CD4-positive, alpha-beta T cell treated with Interleukin-15 for 1 hour (primary cell): ENCODE results near the gene KBTBD12.

Source experiments
- DNase-seq: peaks from one replicate; pipeline ENCODE4 v3.0.0-alpha.2; 2020

The KBTBD12 gene

GRCh38 chr3:127955728-127956127, 40.7 kb downstream of the KBTBD12 start:
- DNase-seq = no peak

- no peak for DNase-seq
Measured at GRCh38 chr3:127959041-127959440, 44.0 kb downstream of the KBTBD12 start.

GRCh38 chr3:127959873-127960272, 44.8 kb downstream of the KBTBD12 start:
- DNase-seq = no peak

GRCh38 chr3:127960421-127960965, 45.5 kb downstream of the KBTBD12 start:
- DNase-seq = no peak

- no peak for DNase-seq
Measured at GRCh38 chr3:127961124-127961523, 46.1 kb downstream of the KBTBD12 start.

- DNase-seq = no peak
Measured at GRCh38 chr3:127961963-127962362, 46.9 kb downstream of the KBTBD12 start.

GRCh38 chr3:127962937-127963336, 47.9 kb downstream of the KBTBD12 start:
- no peak for DNase-seq

GRCh38 chr3:127964053-127964452, 49.0 kb downstream of the KBTBD12 start:
- DNase-seq = no peak

- no peak for DNase-seq
Measured at GRCh38 chr3:127964816-127965215, 49.8 kb downstream of the KBTBD12 start.

- no peak for DNase-seq
Measured at GRCh38 chr3:127967316-127967715, 52.3 kb downstream of the KBTBD12 start.

- no peak for DNase-seq
Measured at GRCh38 chr3:127970966-127971592, 56.0 kb downstream of the KBTBD12 start.

GRCh38 chr3:127974226-127974625, 59.2 kb downstream of the KBTBD12 start:
- DNase-seq = no peak

- no peak for DNase-seq
Measured at GRCh38 chr3:127975153-127976029, 60.4 kb downstream of the KBTBD12 start.

- DNase-seq = no peak
Measured at GRCh38 chr3:127978636-127979035, 63.6 kb downstream of the KBTBD12 start.

GRCh38 chr3:127979473-127979872, 64.4 kb downstream of the KBTBD12 start:
- DNase-seq = no peak

GRCh38 chr3:127981097-127981496, 66.1 kb downstream of the KBTBD12 start:
- no peak for DNase-seq

GRCh38 chr3:127982155-127982554, 67.1 kb downstream of the KBTBD12 start:
- no peak for DNase-seq

- DNase-seq = no peak
Measured at GRCh38 chr3:127984241-127984975, 69.4 kb downstream of the KBTBD12 start.

- no peak for DNase-seq
Measured at GRCh38 chr3:127985216-127985615, 70.2 kb downstream of the KBTBD12 start.

GRCh38 chr3:127985655-127986225, 70.7 kb downstream of the KBTBD12 start:
- DNase-seq = no peak

- DNase-seq = no peak
Measured at GRCh38 chr3:127986803-127987202, 71.8 kb downstream of the KBTBD12 start.

GRCh38 chr3:127987309-127987995, 72.4 kb downstream of the KBTBD12 start:
- no peak for DNase-seq
